Measurements from ENCODE around the gene OR13C5. TPM values are rescaled to one million over a fixed set of nuclear protein-coding genes. Genes with fewer than 3 reads are reported as not detected.
"Not testable (repeated sequence)": the region's sequence is repeated elsewhere in the genome, so short reads cannot be mapped to it uniquely, and the experiment has no call there.

The OR13C5 gene
- total RNA-seq (not detected), polyA plus RNA-seq (not detected)

- H3K27me3 ChIP-seq; DNase-seq; FAIRE-seq; H3K4me1 ChIP-seq; ATAC-seq; H3K9me3 ChIP-seq; H3K4me3 ChIP-seq; H3K36me3 ChIP-seq; intact Hi-C loops (cut with DNase I); H3K27ac ChIP-seq: not testable (repeated sequence)
Observed at GRCh38 chr9:104599313-104599712, at the start of gene OR13C5. TSS of gene OR13C5 (minus strand) at chr9:104599413. CDS start at chr9:104599413, 0 bp downstream.

DNA sequence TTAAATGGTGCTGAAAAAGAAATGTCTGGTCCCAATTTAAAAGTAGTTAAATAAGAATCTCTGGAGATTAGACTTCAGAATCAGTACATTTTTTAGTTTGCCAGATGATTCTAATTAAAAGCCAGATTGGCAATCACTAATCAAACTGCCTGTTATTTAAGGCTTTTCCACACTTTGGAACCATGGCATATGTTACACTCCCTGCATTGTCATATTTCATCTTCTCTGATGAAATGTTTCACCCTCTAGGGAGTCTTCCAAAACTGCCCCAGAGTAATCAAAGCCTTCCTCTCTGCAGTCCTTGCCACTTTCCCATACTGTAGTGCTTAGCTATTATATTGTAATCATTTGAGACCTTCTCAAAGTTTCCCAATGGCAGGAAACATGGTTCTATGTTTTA is 36.2 kb upstream of the OR13C5 start:
- intact Hi-C loops (cut with DNase I): no loop called here
- H3K9me3 ChIP-seq: no peaks in the 10 kb centered on the region
- FAIRE-seq (no peak), DNase-seq (no peak), ATAC-seq (no peak)
- H3K36me3 ChIP-seq: no peaks in the 10 kb centered on the region
- TF ChIP-seq, protein P1, sequence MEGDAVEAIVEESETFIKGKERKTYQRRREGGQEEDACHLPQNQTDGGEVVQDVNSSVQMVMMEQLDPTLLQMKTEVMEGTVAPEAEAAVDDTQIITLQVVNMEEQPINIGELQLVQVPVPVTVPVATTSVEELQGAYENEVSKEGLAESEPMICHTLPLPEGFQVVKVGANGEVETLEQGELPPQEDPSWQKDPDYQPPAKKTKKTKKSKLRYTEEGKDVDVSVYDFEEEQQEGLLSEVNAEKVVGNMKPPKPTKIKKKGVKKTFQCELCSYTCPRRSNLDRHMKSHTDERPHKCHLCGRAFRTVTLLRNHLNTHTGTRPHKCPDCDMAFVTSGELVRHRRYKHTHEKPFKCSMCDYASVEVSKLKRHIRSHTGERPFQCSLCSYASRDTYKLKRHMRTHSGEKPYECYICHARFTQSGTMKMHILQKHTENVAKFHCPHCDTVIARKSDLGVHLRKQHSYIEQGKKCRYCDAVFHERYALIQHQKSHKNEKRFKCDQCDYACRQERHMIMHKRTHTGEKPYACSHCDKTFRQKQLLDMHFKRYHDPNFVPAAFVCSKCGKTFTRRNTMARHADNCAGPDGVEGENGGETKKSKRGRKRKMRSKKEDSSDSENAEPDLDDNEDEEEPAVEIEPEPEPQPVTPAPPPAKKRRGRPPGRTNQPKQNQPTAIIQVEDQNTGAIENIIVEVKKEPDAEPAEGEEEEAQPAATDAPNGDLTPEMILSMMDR (IDR thresholded peaks at IDR 0.05): no peak
- no peak overlapping the region for H3K4me3 ChIP-seq
- no peaks in the 10 kb centered on the region for H3K4me1 ChIP-seq
- H3K27me3 ChIP-seq: no peaks in the 10 kb centered on the region
- H3K27ac ChIP-seq: no peak overlapping the region

DNA sequence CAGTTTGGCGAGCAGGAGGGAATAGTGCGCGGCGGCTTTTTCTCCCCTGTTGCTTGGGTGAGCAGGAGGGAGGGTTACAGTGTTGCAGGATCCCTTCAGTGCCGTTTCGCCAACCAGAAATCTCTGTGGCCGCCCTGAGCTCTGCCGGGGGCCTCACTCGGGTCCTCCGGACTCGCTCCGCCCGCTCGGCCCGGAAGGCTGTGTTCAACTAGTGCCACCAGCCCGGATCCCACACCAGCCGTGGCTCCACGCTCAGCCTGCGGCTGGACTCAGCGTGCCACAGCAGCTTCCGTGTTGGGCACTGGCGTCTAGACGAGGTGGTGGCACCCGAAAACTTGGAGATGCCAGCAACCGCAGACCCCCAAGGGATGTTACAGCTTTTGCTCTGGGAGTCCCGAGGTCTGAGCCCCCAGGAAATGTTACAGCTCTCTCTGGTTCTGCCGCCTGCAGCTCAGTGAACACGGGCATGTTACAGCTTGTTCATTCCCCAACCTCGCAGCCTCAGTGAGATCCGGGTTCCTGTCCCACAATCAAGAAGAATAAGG is 34.8 kb upstream of the OR13C5 start:
- Histone ChIP-seq H3K9me3 (no peaks in the 10 kb centered on the region), H3K27me3 (no peaks in the 10 kb centered on the region), H3K4me3 (no peak overlapping the region), H3K27ac (no peak overlapping the region), H3K36me3 (no peaks in the 10 kb centered on the region), H3K4me1 (no peaks in the 10 kb centered on the region)
- TF ChIP-seq, protein P1 (IDR thresholded peaks at IDR 0.05): no peak
- DNase-seq (peak in 1 of 6 donors; percentile 65), ATAC-seq (no peak), FAIRE-seq (no peak)
- intact Hi-C loops (cut with DNase I): no loop called here
- 89 to 93% methylated on average over 30 of the region's 30 CpGs for WGBS, 2 donors

DNA sequence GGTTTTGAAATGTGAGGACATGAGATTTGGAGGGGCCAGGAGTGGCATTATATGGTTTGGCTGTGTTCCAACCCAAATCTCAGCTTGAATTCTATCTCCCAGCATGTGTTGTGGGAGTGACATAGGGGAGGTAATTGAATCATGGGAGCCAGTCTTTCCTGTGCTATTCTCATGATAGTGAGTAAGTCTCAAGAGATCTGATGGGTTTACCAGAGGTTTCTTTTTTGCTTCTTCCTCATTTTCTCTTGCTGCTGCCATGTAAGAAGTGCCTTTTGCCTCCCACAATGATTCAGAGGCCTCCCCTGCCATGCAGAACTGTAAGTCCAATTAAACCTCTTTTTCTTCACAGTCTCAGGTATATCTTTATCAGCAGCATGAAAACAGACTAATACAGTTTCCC is 26.8 kb upstream of the OR13C5 start:
- FAIRE-seq; intact Hi-C loops (cut with DNase I); H3K4me3 ChIP-seq; ATAC-seq; H3K27me3 ChIP-seq; H3K36me3 ChIP-seq; H3K27ac ChIP-seq; DNase-seq; H3K4me1 ChIP-seq; H3K9me3 ChIP-seq: not testable (repeated sequence)

DNA sequence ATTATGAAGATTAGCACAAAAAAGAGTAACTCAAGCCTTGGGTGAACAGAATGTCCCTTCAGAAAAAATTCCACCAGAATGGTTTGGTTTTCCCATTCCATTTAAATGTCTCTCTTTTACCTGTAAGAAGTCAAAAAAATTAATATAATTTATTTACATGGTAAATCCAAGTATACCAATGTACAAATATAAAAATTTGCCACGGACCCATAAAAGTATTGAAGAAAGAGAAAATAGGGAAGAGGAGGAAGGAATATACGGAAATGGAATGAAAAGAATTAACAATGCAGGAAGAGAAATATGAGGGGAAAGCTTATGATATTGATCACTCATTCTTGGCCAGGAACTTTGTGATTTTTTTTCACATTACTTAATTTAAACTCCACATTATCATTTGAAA is 18.9 kb upstream of the OR13C5 start, which contains the start of gene OR13C9:
Gene OR13C9, minus strand, starts transcription at position 101 of the 400 bp plus-strand sequence. Its CDS starts 0 bp downstream, at position 101.
- Histone ChIP-seq H3K27ac (no peak within 1 kb of the TSS), H3K27me3 (no peaks in the 10 kb centered on the region), H3K9me3 (no peaks in the 10 kb centered on the region), H3K4me1 (no peaks in the 10 kb centered on the region), H3K4me3 (no peak within 1 kb of the TSS), H3K36me3 (no peaks in the 10 kb centered on the region)
- TF ChIP-seq, protein P1 (IDR thresholded peaks at IDR 0.05): no peak
- intact Hi-C loops (cut with DNase I): no loop called here
- FAIRE-seq (no peak), ATAC-seq (no peak), DNase-seq (no peak)
- WGBS, 2 donors: 45 to 63% methylated on average over 2 of the region's 2 CpGs

GRCh38 chr9:104617418-104617817 is 18.2 kb upstream of the OR13C5 start:
- no peak for DNase-seq
- no peak for ATAC-seq
- TF ChIP-seq, protein P1 (IDR thresholded peaks at IDR 0.05): no peak
- Histone ChIP-seq H3K4me1 (no peaks in the 10 kb centered on the region), H3K9me3 (no peaks in the 10 kb centered on the region), H3K36me3 (no peaks in the 10 kb centered on the region), H3K27me3 (no peaks in the 10 kb centered on the region), H3K27ac (no peak overlapping the region), H3K4me3 (no peak overlapping the region)
- intact Hi-C loops (cut with DNase I): no loop called here
- no peak for FAIRE-seq

Data from pancreas (tissue), 10 donors.